KBM-7 (cell line): ENCODE measurements around the gene TMEM11.
"Not testable (repeated sequence)": the region's sequence is repeated elsewhere in the genome, so short reads cannot be mapped to it uniquely, and the experiment has no call there.

ENCODE experiments used
- DNase-seq: peaks from one replicate; pipeline ENCODE4 v3.0.0-alpha.2; 2015
- in situ Hi-C: fragments of 300-500 bp; cut with MboI; formaldehyde crosslinking; loops from 2 replicates; pipeline ENCODE4 v1.14.3; 2020; ENCODE audit warnings: low sequenced_read_pairs, low pct_unique_long_range_greater_than_20kb, mixed read lengths

TMEM11 gene

DNA sequence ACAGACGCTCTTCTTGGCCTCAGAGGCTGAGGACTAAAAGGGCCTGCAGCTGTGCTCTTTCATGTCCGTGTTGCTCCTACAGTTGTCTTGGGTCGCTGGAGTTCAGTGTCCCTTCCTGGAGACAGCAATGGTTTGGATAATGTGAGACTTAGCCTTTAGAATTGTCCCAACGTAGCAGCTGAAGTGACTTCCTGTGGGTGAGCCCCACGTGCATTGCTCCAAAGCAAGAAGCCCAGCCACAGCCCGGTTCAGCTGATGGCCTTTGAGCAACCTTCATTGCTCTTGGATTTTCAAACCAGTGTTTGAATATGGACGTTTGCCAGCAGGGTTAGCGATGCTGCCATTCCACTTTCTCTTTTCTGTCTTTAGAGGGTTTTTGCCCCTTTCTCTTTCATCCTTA, 19.7 kb downstream of the TMEM11 start:
- DNase-seq, result no peak
- in situ Hi-C loops, result no loop called here

DNA sequence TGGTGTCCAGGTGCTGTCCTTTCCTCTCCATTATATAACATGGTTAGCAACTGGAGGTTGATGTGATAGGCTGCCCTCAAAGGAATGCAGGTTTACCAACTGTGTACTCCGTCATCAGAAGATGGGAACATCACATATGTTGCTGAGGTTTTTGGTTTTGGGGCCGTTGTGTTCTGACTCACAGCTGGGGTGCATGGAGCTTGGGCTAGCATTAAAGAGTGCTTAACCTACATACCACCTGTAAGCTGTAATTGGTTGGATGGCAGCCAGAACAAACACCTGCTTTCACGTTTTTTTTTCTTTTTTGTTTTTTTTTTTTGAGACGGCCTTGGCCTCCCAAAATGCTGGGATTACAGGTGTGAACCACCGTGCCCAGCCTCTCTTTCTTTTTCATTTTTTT, 20.9 kb downstream of the TMEM11 start:
- in situ Hi-C loops, result no loop called here
- DNase-seq, result no peak

- in situ Hi-C loops, DNase-seq: not testable (repeated sequence)
Observed at GRCh38 chr17:21192414-21192813, 21.5 kb downstream of the TMEM11 start.

DNA sequence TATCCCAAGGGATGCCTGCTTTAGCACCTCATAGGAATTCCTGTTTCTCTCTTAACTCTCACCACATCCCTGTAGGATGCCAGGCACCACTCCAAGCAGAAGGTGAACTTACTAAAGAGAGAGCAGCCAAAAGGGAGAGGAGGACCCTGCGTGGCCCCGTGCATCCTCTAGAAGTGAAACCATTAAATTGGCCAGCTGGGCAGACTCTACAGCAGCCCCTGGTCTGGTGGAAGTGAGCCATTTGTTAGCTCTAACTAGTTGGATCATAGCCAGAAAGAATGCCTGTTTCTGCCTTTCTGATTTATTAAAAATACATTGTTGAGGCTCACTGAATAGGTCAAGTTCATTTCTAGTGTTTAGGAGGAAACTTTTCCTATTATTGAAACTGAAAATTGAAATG, 22.3 kb downstream of the TMEM11 start:
- in situ Hi-C loops, result no loop called here
- no peak for DNase-seq

GRCh38 chr17:21190078-21190477, 23.9 kb downstream of the TMEM11 start:
- DNase-seq, result no peak
- in situ Hi-C loops, result no loop called here

- no peak for DNase-seq
- in situ Hi-C loops, result no loop called here
Observed at GRCh38 chr17:21189361-21189760, 24.6 kb downstream of the TMEM11 start.

GRCh38 chr17:21186399-21187187, 27.4 kb downstream of the TMEM11 start:
- no peak for DNase-seq
- in situ Hi-C loops, result no loop called here

GRCh38 chr17:21185061-21185460, 28.9 kb downstream of the TMEM11 start:
- no peak for DNase-seq
- in situ Hi-C loops, result no loop called here

DNA sequence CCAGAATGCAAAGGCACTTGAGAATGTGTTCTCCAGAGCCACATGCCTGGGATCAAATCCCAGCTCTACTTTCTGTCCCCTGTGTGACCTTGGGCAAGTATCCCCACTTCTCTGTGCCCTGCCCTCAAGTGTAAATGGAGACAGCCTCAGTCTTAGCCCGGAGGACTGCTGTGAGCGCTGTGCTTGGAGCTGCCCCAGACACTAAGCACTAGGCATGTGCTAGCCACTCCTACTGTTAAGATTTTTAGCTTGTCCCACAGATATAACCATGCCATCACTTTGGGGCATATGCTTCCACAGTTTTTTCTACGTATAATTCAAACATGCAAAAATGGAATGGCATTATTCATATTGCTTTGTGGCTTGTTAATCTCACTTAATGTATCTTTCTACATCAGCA, 29.4 kb downstream of the TMEM11 start:
- in situ Hi-C loops, result no loop called here
- no peak for DNase-seq

GRCh38 chr17:21183468-21183867, 30.5 kb downstream of the TMEM11 start:
- DNase-seq, result no peak
- in situ Hi-C loops, result no loop called here

GRCh38 chr17:21177854-21178600, 35.9 kb downstream of the TMEM11 start:
- in situ Hi-C loops, result no loop called here
- DNase-seq, result no peak

DNA sequence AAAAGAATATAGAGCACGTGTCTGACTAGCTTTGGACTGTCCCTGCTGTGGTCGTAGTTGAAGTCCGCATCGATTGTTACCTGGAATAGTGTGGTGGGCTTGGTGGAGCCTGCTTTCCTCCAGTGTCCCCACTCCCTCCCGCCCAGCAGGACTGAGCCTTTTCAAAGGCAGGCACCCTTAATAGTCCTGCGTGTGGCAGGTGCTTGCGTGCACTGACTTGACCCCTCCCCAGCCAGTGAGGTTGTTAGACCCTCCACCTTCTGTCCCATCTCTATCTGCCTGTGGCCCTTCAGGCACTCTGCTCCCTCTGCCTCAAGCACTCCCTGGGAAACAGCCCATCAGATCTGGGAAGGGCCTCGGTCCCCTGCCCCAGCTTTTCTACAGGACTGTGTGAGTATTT, 36.6 kb downstream of the TMEM11 start:
- in situ Hi-C loops, result no loop called here
- DNase-seq, result no peak

DNA sequence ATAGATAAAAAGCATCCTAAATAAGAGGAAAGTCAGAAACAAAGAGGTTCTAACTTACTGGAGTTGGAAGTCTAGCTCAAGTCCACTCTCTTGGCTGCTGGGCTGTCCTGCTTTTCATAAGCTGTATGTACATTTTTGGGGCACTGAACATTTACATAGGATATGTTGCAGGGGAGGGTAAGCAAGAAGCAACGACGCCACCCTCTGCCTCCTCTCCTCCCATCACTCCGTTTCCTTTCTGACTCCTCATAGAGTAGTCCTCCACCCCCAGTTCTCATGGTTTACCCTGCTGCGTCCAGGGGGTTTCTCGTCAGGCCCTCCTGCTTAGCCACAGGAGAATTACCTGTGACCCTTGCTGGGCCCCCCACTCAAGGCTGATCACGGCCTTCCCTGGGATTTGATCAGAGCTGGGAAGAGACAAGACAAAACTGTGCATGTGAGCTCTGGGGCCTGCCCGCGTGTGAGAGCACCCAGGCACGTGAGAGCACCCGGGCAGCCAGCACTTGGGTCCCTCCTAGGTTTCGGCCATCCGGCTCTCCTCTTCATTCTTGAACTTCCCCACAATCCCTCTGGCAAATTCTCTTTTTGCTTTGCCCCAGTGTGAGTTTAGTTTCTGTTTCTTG, 37.1 kb downstream of the TMEM11 start:
- DNase-seq, result no peak
- in situ Hi-C loops, result no loop called here

- in situ Hi-C loops, result no loop called here
- no peak for DNase-seq
Observed at GRCh38 chr17:21174713-21175112, 39.2 kb downstream of the TMEM11 start.

- DNase-seq, result no peak
- in situ Hi-C loops, result no loop called here
Observed at GRCh38 chr17:21174186-21174585, 39.8 kb downstream of the TMEM11 start.

- in situ Hi-C loops, result no loop called here
- no peak for DNase-seq
Observed at GRCh38 chr17:21173543-21173942, 40.4 kb downstream of the TMEM11 start.

DNA sequence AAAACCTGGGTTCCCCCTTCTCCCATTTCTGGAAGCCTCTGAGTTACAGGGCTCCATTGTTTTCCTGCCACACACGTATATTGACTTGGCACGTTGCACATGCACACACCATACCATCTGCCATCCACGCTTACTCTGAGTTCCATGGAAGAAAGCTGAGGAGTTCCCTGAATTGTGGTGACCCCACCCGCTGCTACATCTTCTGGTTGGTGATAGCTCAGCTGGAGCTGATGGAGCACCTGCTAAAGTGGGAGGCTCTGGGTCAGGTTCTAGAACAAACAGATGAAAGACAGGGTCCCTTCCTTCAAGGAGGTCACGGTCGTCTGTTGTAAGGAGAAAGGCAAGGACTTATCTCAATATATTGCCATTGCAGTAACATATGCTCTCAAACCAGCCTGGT, 41.1 kb downstream of the TMEM11 start:
- DNase-seq, result no peak
- in situ Hi-C loops, result no loop called here

DNA sequence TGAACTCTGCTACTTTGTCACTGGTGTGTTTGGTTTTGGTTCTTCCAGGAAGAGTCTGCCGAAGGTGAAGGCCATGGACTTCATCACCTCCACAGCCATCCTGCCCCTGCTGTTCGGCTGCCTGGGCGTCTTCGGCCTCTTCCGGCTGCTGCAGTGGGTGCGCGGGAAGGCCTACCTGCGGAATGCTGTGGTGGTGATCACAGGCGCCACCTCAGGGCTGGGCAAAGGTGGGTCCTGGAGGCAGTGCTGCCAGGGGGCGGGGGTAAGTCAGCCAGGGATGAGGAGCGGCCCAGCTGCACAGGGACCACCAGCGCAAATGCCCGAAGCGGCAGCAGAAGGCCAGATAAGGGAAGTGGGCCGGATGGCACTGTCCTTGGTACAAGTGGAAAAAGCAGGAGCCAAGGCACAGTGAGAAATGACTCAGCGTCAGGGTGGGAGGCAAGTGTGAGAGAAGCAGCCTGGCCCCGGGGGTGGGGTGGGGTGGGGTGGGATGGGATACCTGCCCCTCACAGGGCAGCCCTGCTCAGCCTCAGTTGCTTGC, 41.9 kb downstream of the TMEM11 start:
- no peak for DNase-seq
- in situ Hi-C loops, result no loop called here

DNA sequence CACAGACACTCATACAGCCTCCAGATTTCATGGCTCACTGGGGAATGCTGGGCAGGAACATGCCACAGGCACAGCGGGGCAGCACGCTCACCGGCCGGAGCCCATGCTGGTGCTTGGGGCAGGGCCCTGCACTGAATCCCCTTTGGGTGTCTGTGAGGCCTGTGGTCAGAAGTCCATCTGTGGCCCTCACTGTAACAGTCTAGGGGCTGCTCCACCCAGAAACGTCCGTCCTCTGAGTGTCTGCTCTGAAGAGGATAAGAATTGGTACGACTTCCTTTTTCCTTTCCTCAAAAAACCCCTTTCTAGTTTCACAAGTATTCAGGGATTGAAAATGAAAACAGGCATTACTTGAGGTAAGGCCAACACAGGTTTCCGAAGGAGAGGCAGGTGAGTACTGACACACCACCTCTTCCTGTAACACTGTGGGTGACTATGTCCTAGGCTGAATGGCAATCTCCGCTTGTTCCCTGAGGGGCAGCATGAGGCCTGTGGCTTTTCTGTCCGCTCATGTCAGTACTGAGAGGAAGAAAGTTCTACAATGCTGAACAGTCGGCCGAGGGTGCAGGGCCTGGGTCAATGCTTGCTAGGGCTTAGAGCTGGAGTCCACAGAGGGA, 42.5 kb downstream of the TMEM11 start:
- in situ Hi-C loops, result no loop called here
- DNase-seq, result no peak

DNA sequence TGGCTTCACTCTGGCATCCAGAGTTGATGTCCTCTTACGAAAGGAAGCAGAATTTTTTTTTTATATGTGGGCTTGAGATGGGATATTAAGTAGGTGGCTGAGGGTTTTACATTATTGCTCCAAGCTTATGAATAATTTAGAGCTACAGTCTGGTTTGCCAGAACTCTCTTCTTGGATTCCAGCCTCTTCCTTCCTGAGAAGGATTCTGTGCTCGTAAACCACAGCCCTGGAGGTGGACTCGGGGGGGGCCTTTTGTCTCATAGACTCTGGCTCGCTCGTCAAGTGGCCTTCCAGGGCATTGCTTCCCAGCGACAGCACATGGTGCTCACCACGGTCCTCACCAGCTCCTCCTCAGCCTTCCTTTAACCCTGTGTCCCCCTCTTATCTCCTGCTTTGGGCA, 43.2 kb downstream of the TMEM11 start:
- in situ Hi-C loops, result no loop called here
- DNase-seq, result no peak
